GOT3 (cell line): Measurements from ENCODE around the gene SHF.
"Not testable (repeated sequence)": the region's sequence is repeated elsewhere in the genome, so short reads cannot be mapped to it uniquely, and the experiment has no call there.

Experiments
- DNase-seq: peaks from one replicate; lab custom pipeline; 2025; ENCODE audit warnings: mixed read lengths; lab: John Stamatoyannopoulos, UW

SHF gene, protein sequence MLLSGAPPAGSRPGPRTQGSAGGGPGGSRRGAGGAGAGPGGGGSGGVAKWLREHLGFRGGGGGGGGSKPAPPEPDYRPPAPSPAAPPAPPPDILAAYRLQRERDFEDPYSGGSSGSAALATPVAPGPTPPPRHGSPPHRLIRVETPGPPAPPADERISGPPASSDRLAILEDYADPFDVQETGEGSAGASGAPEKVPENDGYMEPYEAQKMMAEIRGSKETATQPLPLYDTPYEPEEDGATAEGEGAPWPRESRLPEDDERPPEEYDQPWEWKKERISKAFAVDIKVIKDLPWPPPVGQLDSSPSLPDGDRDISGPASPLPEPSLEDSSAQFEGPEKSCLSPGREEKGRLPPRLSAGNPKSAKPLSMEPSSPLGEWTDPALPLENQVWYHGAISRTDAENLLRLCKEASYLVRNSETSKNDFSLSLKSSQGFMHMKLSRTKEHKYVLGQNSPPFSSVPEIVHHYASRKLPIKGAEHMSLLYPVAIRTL

DNA sequence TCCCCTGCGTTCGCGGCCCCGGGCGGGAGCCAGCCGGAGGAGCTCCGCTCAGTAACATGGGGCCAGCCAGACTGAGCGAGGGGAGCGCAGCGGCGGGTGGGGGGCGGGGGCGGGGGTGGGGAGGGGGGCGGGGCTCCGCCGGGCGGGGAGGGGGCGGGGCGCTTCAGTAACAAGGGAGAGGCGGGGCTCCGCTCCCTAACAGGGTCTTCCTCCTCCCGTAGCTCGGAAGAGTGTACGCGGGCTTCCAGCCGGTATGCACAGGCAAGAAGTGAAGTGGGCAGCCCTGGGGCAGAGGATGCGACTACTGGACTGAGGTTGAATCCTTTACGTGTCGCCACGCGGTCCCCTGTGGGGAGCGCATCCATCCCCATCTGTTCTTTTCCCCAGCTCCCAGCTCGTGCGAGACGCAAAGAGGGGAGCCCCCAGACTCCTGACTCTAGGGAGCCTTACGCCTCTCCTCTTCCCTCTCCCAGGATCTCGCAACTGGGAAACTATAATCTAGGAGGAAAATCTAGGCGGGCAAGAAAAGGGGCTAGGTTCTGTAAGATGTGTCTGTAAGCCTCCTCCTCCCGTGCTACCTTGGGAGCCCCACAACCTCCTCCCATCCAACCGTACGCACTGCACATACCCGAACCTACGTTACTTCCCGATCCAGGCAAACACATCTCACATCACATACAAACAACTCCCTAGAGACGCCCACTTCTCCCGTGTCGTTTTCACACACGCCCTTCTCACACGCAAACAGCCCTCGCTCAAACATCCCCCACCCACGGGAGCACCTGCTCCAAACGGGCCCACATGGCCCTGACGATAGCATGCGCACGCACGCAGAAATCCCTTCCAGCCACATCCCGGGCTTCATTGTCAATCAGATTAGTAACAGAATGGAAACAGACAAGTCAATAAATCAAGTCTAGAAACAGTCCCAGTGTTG, at the start of gene SHF:
Gene SHF, minus strand, starts transcription at position 73 of the 937 bp plus-strand sequence. Its CDS starts 15 bp downstream, at position 58.
- DNase-seq, result no peak

DNA sequence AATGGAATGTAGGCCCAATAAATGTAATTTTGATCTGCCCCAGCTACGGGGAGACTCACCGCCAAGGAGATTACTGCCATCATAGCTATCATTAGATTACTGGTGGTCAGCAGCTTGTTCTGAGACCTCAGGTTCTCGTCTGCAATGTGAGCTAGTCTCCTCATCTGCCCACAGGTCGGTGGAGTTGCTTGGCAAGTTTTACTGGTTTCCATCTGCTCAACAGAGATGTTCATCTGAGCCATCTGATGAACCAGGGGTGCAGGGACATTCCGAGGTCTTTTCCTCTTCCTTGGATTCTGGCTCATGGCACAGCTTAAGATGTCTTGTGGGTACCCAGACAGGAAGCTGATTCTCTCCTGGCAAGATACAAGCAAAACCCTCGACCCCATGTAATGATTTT, 49.0 kb upstream of the SHF start:
- not testable (repeated sequence) for DNase-seq

- DNase-seq, result no peak
These were observed 46.9 kb upstream of the SHF start for GRCh38 chr15:45234562-45235235.

DNA sequence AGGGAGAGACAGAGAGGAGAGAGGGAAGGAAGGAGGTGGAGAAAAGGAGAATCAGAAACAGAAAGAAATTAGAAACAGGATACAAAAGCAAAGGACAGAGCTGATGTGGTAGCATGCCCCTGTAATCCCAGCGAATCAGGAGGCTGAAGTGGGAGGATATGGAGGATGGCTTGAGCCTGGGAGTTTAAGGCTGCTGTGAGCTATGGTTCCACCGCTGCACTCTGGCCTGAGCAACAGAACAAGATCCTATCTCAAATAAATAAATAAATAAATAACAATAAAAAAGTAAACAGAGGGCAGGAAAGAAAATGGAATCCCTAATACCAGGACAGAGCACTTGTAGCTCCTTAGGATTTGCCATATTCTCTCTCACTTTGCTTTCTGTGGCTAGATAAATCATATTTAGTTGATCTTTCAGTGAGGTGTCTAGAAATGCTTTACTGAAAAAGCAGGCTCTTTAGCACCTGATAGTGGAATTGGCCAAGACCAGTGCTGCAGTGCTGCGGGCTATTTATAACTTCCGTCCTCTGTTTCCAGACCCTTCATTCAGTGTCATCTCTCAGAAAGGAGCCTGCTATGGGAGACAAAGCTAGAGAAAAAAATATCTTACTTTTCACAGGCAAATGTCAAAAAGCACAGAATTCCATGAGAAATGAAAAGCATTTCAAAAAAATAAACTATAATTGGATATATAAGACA, 44.2 kb upstream of the SHF start:
- no peak for DNase-seq

DNA sequence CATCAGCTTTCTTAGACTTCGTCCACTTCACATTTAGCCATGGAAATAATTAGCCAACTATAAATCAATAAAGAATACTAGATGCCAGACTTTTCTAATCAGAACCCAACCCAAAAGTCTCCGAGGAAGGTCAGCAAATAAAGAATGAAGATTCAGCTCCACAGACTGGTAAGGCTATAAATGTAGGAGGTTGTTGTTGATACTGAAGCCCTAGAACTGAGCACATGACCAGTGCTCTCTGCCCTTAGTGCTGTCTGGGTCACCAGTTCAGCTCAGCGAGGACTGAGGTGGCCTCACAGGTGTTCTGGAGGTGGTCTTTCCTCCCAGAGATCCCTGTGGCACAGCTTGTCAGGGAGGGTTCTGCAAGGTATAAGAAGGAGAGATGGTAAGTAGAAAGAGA, 43.4 kb upstream of the SHF start:
- DNase-seq, result no peak

- no peak for DNase-seq
These were observed 42.6 kb upstream of the SHF start for GRCh38 chr15:45230245-45230965.

GRCh38 chr15:45228931-45229330, 41.2 kb upstream of the SHF start:
- no peak for DNase-seq

DNA sequence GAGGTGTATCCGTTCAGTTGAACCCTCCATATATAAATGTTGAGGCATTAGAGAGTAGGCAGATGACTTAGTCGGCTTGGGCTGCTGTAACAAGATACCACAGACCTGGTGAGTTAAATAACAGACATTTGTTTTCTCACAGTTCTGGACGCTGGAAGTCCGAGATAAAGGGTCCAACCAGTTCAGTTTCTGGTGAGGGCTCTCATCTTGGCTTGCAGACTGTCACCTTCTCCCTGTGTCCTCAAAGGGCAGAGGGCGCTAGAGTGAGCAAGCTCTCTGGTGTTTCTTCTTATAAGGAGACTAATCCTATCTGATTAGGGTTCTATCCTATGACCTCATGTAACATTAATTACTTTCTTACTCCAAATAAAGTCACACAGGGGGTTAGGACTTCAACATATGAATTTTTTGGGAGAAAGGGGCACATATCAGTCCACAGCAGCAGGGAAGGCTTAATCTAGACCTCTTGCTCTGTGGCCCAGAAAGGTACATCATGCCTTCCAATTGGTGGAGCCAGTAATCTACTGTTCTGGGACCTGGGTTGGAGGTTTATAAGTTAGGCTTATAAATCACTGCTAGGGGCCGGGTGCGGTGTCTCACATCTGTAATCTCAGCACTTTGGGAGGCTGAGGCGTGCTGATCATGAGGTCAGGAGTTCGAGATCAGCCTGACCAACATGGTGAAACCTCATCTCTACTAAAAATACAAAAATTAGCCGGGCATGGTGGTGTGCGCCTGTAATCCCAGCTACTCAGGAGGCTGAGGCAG, 37.9 kb upstream of the SHF start:
- DNase-seq, result no peak

DNA sequence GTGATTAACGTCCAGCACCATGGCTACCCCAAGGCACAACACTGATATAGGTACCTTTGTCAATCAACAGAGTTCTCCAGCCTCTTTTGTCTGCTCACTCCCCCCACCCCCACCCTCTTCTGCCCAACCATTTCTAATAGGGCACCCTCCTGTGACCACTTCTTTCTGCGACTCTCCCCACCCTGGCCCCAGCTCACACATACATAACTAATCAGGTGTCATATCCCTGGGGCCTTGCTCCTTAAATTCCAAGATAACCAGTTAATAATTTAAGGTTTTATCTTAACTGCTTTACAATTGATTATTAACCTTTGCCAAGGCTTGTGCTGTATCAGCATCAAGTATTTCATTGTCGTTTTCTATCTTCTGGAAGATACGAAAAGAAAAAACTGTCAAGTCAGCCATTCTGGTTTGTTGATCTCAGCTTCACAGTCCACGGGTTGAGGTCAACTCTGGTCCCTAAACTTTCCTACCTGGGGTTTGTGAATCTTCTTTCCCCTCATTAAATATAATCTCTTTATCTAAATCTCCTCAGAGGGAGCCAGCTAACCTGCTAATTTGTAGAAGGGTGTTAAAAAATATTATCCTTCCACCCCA, 37.0 kb upstream of the SHF start:
- no peak for DNase-seq

DNA sequence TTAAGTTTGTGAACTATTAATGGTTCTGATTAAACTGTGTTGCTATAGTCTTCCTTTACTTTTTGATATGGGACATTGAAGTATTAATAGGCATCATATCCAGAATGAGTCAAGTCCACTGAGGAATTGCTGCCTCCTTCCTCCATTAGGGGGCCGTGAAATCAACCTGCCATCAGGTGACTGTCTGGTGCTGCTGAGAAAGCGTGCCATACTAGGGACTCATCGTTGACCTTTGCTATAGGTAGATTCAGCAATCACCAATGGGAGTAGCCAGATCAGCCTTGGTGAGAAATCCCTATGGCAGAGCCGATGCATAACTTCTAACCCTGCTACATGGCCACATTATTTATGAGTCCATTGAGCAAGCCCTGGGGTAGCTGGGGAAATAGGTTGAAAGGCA, 34.2 kb upstream of the SHF start:
- no peak for DNase-seq

DNA sequence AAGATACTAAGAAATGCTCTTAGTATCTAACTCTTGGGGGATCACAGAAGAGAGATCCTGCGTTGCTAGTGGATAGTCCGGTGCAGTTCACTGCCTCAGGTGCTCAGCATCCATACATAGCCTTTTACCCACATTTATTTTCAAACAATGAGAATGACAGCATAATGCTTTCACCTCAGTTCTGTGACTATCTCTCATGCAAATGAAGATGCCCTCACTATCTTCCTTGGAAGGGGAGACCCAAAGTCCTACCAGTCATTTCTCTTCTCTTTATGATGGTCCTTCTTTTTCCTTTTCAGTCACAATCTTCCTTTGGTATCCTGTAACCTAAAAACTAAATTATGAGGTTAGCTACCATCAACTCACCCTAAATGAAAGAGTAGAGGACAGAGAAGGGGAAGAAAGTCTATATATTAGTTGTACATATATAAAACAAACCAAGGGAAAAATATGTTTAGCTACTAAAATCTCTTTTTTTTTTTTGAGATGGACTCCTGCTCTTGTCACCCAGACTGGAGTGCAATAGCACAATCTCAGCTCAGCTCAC, 33.4 kb upstream of the SHF start:
- DNase-seq, result no peak

DNA sequence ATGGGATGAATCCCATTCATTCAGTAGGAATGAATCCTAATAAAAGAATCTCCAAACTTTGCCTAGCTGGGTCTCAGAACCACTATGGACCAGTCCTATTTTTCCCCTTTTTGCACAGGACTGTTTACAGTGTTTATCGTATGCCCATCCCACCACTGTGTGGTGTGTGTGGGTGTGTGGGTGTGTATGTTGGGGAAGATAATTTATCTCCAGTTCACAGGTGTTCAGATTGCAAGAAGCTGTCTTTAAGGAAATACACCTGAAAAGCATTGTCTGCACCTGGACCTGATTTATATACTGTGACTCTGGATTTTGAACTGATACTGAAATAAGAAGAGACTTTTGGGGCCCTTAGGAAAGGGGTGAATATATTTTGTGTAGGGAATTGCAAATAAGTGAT, 24.7 kb upstream of the SHF start:
- no peak for DNase-seq

GRCh38 chr15:45205192-45205591, 17.4 kb upstream of the SHF start:
- DNase-seq, result no peak

GRCh38 chr15:45203182-45203581, 15.4 kb upstream of the SHF start:
- DNase-seq, result no peak

DNA sequence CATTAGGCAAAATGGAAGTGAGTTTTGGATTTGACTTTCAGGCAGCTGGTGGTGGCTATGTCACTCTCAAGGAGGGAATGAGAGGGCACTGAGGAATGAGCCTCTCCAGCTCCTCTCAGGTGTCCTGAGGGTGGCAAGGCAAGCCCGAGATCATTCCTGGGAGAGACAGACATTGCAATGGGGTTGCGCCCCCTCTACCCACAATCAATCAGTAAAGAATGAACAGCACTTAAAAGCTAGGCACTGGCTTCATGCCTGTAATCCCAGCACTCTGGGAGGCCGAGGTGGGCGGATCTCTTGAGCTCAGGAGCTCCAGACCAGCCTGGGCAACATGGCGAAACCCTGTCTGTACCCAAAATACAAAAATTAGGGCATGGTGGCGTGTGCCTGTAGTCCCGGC, 14.1 kb upstream of the SHF start:
- no peak for DNase-seq

DNA sequence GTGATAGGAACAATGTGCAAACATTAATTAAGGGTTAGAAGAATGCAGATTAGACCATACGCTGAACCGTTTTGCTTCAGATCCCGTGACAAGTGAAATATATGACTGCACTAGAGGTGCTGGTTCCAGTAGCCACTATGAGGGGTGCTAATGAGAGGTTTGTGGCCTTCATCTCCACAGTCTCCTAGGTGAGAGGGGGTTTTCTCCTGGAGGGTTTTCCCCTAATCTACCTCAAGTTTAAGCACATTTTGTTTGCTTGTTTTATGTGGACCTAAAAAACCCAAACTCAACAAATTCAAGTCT, 13.7 kb upstream of the SHF start:
- no peak for DNase-seq

GRCh38 chr15:45200799-45201556, 13.2 kb upstream of the SHF start:
- DNase-seq, result peak; percentile 40

GRCh38 chr15:45200001-45200798, 12.4 kb upstream of the SHF start:
- DNase-seq, result peak; percentile 90
